Measurements from ENCODE around the gene CCKAR. TPM values are rescaled to one million over a fixed set of nuclear protein-coding genes. Genes with fewer than 3 reads are reported as not detected.

CCKAR gene
- total RNA-seq, 1 donor from 2014 or later, result not detected

DNA sequence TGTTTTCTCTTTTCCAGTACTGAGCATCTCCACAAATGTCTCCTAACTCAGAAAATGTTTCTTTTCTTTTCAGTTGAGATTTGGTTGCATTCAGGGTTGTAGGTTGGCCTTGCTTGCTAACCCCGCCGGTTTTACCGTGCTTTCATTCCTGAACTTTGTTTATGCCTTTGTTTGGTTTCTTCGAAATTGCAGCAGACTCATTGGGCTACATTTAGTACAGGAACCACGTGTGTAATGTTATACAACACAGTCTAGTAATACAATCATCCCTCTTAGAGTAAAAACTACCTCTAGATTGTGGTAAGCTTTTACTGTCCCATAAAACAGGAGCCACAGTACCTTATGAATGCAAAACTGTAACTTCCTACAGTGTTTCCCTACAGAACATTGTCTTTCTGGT, 57.9 kb downstream of the CCKAR start:
- H3K36me3 Mint-ChIP-seq, result peaks cover 23% of the 10 kb centered on the region
- DNase-seq (ENCODE audit: low spot score in 2 of 2, unreplicated experiment in 2 of 2), result no peak

DNA sequence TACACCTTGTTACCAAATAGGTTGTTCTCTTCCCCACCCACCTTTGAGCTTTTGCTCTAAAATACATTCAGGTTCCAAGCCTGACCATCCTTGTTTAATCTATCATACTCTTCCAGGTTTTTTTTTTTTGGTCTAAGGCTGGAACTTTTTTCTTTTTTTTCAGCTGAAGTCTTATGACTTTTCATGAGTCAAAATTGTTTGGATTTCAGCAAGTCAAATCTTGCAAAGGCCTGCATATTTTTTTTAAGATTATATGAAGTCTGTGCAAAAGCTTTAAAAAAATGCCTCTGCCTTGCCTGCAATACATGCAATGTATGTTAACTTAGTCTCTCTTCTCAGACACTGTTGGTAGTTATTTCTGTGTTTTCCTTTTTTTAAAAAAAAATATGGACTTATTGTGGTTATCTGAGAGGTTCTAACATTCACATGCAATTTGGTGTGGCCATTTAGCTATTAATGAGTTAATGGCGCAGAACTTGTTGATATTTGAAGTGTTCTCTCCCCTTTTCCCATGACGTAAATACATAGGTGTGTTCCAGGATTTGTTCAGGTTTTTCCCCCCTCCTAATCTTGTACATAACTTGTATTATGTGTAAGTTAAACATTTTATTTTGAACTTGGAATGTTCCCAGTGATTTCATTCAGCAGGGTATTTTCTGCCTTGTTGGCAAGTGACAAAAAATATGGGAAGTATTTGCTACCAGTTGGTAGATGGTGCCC, 58.7 kb downstream of the CCKAR start:
- DNase-seq (ENCODE audit: low spot score in 2 of 2, unreplicated experiment in 2 of 2), result no peak
- Mint-ChIP-seq H3K36me3 (peaks cover 17% of the 10 kb centered on the region), H3K9me3 (no peaks in the 10 kb centered on the region), H3K27me3 (ENCODE audit: low read depth) (no peaks in the 10 kb centered on the region), H3K4me3 (no peak overlapping the region), H3K4me1 (peaks cover 23% of the 10 kb centered on the region), H3K27ac (no peak overlapping the region)
- TF ChIP-seq, protein P1, sequence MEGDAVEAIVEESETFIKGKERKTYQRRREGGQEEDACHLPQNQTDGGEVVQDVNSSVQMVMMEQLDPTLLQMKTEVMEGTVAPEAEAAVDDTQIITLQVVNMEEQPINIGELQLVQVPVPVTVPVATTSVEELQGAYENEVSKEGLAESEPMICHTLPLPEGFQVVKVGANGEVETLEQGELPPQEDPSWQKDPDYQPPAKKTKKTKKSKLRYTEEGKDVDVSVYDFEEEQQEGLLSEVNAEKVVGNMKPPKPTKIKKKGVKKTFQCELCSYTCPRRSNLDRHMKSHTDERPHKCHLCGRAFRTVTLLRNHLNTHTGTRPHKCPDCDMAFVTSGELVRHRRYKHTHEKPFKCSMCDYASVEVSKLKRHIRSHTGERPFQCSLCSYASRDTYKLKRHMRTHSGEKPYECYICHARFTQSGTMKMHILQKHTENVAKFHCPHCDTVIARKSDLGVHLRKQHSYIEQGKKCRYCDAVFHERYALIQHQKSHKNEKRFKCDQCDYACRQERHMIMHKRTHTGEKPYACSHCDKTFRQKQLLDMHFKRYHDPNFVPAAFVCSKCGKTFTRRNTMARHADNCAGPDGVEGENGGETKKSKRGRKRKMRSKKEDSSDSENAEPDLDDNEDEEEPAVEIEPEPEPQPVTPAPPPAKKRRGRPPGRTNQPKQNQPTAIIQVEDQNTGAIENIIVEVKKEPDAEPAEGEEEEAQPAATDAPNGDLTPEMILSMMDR (IDR thresholded peaks at IDR 0.05; ENCODE audit: unreplicated experiment), result no peak

More for the DNA sequence above, 57.9 kb downstream of the CCKAR start:
- Mint-ChIP-seq H3K4me3 (no peak overlapping the region), H3K4me1 (peaks cover 16% of the 10 kb centered on the region), H3K27ac (no peak overlapping the region), H3K9me3 (no peaks in the 10 kb centered on the region), H3K27me3 (ENCODE audit: low read depth) (no peaks in the 10 kb centered on the region)
- TF ChIP-seq, protein P1 (IDR thresholded peaks at IDR 0.05; ENCODE audit: unreplicated experiment), result no peak

Other genes with a start within 250 kb of the CCKAR start
- gene RBPJ, start 169.5 kb downstream of the CCKAR start, total RNA-seq, result 83.5 to 87.0 TPM (median 86.1 TPM) in 3 replicates
- 14.1 to 15.7 TPM (median 14.6 TPM) in 3 replicates for gene TBC1D19, start 93.6 kb upstream of the CCKAR start, total RNA-seq

Measured in mesothelial cell of epicardium (in vitro differentiated cells).